GM19238 (cell line): ENCODE measurements around the gene MND1.

Source experiments
- DNase-seq: peaks from one replicate; pipeline ENCODE4 v3.0.0; 2011; ENCODE audit warnings: low spot score; ENCODE audit not compliant: insufficient read length

Gene MND1

DNA sequence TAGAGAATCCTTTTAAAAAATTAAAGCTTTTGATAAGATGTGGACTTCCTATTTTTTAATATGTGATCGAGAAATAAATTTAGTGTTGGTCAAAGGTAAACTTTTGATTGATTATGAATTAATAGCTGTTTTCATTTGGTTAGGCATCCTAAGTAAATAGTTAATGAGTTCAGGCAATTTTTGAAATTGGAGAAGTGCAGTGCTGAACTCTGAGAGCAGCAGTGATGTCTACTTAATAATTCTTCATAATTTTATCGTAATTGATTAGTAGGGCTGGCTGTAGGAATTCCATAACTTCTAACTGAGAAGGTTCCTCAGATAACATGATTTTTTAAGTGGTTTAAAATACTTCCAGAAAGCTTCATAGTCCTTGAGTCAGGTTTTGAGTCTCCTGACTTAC lies 1.5 kb downstream of the MND1 start:
- no peak for DNase-seq

DNA sequence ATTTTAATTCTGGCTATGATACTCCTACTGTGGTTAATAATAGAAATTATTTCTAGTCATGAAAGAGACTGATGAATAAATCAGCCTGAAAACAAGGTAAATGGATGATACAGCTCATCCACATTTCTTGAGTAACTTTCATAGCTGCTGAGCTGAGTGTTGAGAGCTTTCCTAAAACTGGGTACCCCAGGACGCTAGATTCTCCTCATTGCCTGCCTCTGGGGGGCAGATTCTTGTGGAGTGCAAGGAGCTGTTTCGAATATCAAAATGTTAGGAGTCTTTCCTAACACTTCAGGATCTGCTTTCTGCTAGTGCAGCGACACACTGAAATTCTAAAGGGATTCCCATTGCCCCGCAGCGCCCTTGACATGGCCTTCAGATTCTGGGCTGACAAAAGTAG lies 2.1 kb downstream of the MND1 start:
- DNase-seq: no peak

DNA sequence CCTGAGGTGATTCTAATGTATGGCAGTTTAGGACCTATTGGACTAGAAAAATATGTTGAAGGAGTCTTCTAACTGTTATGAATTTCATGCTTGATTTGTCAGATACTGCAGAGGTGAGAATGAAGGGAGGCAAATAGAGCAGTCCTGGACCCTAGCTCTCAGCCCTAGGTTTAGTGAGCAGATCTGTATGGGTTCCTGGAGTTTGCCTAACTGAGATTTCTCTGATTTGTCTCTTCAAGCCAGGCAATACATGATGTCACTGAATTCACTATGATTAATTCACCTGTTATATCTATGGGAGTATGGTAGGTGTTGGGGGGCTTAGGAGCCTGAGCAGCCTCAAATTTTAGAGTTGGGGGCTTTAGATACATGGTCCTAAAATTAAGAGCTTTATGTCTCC lies 2.6 kb downstream of the MND1 start:
- DNase-seq: no peak

DNA sequence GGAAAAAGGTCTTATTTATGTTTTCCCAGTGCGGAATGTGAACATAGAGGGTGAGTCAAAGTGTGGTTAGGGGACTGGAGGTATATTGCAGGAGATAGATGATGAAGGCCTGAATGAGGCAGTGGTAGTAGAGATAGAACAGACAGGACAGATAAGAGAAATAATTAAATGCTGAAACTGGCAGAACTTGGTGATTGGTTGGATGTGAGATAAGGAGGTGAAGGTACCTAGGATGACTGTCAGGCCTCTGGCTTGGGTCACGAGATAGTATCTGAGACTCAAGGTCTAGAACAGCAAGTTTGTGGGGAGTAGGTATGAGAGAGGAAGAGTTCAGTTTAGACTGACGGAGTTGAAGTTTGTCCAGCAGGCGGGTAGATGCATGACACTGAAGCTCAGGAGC lies 3.5 kb downstream of the MND1 start:
- no peak for DNase-seq

DNA sequence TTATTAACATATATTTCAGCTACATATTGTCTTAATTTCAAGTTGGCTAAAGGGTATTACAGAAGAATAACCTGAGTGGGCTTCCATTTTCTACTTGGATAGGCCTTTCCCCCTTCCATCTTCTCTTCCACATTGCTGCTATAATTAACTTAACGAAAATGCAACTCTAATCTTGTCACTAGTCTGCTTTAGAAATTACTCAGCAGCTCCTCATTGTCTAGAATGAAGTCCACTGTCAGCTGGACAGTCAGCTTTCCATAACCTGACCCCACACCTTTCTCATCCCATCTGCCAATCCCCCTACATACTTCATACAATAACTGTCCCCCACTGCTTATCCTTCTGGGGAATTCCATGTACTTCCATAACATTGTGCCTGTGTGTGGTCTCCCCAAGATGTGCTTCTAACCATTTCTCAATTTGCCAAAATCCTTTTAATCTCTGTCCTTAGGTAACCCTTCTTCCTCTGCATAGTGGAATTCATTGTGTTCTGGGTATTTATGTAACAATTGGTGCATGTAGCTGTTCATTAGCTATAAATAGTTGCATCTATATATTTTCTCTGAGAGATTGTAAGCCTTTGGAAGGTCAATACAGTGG lies 4.8 kb downstream of the MND1 start:
- no peak for DNase-seq

DNA sequence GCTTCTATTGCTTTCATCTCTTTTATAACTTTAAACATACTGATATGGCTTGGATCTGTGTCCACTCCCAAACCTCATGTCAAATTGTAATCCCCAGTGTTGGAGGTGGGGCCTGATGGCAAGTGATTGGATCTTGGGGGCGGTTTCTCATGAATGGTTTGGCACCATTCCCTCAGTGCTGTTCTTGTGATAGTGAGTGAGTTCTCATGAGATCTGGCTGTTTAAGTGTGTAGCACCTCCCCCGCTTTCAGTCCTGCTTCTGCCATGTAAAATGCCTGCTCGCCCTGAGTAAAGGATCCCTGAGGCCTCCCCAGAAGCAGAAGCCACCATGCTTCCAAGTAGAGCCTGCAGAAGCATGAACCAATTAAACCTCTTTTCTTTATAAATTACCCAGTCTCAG lies 17.7 kb downstream of the MND1 start:
- no peak for DNase-seq

DNA sequence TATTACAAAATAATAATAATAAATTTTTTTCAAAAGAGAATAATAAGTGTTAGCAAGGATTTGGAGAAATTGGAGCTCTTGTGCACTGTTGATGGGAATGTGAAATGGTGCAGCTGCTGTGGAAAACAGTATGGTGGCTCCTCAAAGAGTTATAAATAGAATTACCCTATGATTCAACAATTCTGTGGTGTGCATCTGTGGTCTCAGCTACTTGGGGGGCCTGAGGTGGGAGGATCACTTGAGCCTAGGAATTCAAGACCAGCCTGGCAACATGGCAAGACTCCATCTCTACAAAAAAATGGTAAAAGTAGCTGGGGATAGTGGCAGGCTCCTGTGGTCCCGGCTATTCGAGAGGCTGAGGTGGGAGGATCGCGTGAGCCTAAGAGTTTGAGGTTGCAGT lies 19.6 kb downstream of the MND1 start:
- no peak for DNase-seq

DNA sequence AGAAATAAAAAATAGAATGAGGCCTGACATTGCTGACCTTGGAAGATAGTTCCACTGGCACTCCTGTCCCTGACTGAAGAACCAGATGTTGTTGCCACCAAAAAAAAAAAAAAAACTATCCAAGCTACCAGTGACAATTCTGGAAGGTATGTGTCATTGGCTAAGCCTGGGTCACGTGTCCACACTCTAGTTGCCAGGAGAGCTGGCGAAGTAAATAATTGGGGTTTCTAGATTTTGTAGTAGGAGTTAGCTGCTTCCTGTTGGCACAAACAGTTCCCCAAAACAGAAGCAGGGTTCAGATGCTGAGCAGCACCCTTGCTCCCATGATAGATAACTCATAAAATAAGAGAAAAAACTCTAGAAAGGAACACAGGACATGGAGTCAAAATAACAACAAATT lies 20.5 kb downstream of the MND1 start:
- DNase-seq: no peak

DNA sequence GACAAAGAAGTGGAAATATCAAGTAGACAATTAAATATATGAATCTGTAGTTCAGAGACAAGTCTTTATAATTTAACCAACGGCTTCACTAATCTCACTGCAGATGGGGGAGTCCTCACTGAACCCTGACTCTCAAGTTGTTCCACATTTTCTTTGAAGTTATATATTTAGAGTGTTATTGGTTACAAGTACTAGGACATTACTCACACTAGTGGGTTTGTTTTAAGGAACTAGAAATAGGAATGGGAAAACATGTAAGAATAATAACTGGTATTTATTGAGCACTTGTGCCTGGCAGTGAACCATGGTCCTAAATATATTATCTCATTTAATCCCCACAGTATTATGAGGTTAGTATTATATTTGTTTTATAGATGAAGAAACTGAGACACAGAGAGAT lies 22.0 kb downstream of the MND1 start:
- no peak for DNase-seq

DNA sequence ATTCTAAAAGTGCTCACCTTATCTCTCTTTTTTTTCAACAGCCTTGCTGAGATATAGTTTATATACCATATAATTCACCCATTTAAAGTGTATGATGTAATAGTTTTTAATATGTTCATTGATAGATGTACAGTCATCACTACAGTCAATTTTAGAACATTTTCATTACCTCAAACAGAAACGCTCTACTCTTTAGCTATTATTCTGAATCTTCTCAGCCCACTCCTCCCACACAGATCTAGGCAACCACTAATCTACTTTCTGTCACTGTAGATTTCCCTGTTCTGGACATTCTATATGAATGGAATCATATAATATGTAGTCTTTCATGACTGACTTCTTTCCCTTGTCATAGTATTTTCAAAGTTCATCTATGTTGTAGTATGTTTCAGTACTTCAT lies 22.6 kb downstream of the MND1 start:
- DNase-seq: no peak

DNA sequence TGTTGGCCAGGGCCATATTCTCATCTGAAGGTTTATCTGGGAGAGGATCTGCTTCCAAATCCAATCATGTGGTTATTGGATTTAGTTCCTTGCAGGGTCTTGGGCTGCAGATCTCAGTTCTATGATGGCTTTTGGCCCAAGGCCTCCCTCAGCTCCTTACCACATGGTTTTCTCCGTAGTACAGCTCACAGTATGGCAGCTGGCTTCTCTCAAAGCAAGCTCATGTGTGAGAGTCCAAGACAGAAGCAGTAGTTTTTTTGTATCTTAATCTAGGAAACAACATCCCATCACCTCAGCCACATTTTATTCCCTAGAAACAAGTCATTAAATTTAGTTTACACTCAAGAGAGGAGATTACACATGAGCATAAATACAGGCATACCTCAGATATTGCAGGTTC lies 24.5 kb downstream of the MND1 start:
- DNase-seq: no peak

DNA sequence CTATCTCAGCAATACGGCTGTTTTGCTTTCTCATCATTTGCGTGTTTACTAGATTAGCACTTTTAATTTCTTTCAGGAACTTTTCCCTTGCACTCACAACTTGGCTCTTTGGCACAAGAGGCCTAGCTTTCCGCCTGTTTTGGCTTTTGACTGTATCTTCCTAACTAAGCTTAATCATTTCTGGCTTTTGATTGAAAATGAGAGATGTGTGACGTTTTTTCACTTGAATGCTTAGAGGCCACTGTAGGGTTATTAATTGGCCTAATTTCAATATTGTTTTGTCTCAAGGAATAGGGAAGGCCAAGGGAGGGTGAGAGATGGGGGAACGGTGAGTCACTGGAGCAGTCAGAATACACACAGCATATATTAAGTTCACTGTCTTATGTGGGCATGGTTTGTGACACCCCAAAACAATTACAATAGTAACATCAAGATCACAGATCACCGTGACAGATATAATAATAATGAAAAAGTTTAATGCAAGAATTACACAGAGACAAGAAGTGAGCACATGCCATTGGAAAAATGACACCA lies 27.3 kb downstream of the MND1 start:
- no peak for DNase-seq

DNA sequence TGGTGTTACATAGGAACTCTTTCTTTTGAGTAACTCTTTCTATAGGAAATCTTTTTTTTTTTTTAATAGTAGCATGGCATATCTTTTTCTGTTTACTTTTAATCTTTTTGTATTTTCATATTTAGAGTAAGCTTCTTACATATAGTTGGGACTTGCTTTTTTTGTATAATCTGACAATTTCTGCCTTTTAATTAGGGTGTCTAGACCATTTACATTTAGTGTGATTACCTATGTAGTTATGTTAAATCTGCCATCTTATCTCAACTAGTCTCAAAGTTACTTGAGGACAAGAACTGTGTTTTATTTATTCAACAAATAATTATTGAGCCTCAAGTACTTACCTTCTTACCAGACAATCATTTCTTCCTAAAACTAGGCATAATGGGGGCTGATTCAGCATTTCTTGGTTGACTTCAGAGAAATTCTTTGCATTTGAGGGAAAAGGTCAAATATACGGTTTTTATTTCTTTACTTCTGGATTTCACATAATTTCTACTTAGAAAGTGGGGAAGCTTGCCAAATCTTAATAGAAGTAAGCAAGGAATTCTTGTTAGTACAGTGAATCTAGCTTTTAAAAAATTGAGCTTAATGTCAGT lies 28.6 kb downstream of the MND1 start:
- no peak for DNase-seq

DNA sequence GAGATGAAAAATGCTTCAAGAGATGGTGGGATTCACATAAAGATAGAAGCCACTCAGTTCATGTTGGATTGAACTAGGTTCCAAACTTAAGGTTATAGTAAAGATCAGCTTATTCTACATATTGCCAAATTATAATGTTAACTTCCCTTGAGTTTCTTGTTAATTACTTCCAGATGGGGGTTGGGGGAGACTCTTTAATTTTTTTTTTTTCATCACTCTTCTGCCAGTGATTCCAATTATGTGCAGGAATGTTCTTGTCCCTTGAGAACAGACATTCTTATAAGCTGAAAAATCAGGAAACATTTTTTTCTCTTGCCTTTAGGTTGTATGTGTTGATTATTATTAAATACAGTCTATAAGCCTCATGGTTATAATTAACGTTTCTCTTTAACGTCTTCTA lies 30.0 kb downstream of the MND1 start:
- no peak for DNase-seq

DNA sequence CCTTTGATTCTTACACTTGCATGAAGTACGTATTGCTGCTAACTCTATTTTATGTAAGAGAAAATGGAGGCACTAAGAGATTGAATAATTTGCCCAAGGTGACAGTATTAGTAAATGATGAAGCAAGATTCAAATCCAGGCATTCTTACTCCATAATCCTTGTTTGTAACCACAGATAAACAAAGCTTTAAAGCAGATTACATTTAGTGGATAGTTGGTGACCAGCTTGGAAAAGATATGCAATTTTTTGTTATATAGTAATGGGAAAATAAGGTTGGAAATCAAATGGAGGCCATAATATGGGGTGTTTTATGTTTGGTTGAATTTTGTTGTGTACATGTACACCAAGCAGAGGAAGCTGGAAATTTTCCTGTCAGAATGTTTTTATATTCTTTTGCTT lies 30.8 kb downstream of the MND1 start:
- DNase-seq: no peak

DNA sequence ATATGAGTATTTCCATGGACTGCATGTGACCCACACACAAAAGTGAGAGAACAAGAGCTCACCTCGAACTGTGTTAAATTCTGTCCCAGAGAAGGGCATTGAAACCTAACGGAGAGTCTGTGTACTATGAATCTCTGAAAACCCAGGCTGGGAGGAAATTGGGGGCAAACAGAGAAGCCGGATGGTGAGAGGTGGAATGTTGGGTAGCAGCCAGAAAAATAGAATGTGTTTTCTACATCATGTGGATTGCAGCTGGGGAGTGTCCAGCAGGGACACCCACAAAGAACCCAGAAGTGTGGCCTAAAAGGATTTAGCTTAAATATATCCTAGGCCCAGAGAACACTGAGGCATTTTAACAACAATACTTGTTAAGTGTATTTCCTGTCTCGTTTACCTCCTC lies 38.6 kb downstream of the MND1 start:
- DNase-seq: no peak

DNA sequence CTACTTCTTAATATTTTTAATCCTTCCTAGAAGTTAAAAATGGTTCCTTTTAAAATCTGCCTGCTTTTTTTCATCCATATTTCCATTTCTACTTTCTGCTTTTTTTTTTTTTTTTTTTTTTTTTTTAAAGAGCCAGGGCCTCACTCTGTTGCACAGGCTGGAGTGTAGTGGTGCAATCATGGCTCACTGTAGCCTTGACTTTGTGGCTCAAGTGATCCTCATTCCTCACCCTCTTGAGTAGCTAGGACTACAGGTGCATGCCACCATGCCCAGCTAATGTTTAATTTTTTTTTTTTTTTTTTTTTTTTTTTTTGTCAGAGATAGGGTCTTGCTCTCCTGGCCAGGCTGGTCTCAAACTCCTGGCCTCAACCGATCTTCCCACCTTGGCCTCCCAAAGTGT lies 39.7 kb downstream of the MND1 start:
- DNase-seq: no peak

DNA sequence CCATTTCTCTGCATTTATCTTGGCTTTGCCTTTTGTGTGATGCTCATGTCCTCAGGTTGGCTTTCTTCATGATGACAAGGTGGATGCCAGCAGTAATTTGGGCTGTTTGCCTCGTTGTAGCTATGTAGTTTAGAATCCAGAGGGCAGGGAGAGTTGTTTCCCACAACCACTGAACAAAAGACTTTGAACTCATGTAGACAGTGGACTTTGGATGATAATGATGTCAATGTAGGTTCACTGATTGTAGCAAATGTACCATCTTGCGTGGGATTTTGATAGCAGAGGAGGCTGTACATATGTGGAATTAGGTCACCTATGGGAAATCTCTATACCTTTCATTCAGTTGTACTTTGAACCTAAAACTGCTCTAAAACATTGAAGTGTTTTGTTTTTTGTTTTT lies 41.3 kb downstream of the MND1 start:
- no peak for DNase-seq

DNA sequence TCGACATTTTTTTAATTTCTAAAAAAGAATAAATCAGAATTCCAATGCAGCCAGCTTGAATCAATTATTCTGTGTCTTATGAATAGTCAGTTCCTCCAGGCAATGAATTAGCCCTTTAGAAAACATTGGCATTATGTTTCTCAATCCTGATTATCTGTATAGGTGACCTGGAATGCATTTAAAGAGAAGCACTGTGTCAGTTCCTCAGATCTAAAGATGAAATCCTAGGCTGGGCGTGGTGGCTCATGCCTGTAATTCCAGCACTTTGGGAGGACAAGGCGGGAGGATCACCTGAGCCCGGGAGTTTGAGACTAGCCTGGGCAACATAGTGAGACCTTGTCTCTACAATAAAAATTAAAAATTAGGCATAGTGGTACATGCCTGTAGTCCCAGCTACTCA lies 43.5 kb downstream of the MND1 start:
- no peak for DNase-seq

DNA sequence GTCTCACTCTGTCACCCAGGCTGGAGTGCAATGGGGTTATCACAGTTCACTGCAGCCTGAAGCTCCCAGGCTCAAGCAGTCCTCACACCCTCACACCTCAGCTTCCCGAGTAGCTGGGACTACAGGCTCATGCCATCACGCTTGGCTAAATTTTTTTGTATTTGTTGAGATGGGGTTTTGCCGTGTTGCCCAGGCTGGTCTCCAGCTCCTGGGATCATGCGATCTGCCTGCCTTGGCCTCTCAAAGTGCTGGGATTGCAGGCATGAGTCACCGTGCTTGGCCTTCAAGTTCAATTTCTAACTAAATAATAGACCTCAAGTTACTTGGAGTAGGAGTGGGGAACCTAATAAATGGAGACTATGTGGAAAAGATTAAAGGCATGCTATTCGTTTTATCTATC lies 48.9 kb downstream of the MND1 start:
- no peak for DNase-seq

DNA sequence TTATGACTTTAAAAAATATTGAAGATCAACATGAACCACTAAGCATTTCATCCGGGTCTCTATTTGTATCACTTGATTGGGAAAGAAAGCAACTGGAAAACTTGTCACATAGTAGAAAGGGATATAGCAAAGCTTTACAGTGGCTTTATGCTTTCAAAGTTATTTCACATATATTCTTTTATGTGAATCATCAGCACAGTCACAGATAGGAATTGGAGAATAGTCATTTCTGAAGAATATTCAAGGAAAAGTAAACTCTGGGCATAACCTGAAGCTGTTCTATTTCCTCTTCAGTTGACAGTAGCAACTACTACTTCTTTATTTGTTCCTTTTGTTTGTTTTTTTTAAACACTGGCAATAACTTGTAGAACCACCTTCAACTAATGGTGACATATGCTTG lies 50.5 kb downstream of the MND1 start:
- DNase-seq: no peak

DNA sequence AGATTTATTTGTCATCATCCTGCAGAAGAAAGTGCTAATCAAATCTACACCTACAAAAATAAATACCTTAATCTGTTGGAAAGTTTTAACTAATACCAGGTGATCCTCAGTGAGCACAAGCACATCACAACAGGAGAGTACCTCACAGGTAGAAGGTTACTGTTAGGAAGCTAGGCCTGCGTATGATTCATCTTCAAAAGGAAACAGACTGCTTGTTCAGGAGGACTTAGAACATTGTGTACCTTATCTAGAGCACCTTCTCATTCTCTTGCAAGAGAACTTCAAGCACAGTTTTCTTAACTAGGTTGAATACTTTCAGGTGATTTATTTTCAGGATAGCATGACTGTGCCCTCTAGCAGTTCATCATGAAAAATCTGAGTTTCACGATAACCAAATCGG lies 54.2 kb downstream of the MND1 start:
- DNase-seq: no peak

DNA sequence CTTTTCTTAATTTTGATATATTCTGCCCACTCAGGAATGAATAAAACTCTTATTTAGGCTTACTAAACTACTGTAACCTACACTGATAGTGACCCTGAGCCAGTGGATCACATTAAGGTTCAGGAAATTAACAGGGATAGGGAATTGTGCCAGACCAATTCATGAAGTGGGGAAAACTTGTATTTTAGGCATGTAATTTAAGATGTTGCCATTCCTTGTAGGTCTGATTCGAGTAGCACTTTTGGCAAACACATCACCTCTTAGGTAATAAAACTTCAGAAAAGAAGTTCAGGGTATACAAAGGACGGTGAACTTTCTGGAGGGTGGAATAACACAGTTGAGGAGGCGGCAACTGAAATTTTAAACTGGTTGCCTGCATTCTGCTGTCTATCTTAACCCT lies 54.9 kb downstream of the MND1 start:
- no peak for DNase-seq

DNA sequence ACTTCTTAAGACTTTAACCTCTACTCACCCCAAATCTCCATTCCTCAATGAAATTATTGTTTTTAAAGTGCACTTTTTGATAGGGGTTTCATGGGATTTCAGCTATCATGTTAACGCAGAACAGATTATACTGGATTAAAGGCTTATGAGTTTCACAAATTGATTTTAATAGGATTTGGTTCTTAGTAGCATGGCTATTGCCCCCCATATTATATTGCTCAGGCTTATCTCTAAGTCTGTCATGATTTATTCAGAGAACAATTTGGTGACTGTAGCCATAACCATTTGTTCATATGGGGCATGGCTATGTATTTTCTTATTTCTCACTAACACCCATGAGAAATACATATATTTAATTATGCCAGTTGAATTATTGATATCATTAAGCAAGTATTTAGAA lies 57.0 kb downstream of the MND1 start:
- no peak for DNase-seq
